Measurements from ENCODE around the gene HECTD2.
"Not testable (repeated sequence)": the region's sequence is repeated elsewhere in the genome, so short reads cannot be mapped to it uniquely, and the experiment has no call there.

The HECTD2 gene

GRCh38 chr10:91536111-91536510, 126.0 kb downstream of the HECTD2 start:
- H3K4me3 ChIP-seq (ENCODE audit: low read depth, low read length), result no peak overlapping the region

- no peak overlapping the region for H3K4me3 ChIP-seq (ENCODE audit: low read depth, low read length)
Measured at GRCh38 chr10:91536733-91537132, 126.6 kb downstream of the HECTD2 start.

GRCh38 chr10:91537614-91538383, 127.7 kb downstream of the HECTD2 start:
- no peak overlapping the region for H3K4me3 ChIP-seq (ENCODE audit: low read depth, low read length)

- no peak overlapping the region for H3K4me3 ChIP-seq (ENCODE audit: low read depth, low read length)
Measured at GRCh38 chr10:91539930-91540329, 129.8 kb downstream of the HECTD2 start.

GRCh38 chr10:91540733-91541132, 130.6 kb downstream of the HECTD2 start:
- no peak overlapping the region for H3K4me3 ChIP-seq (ENCODE audit: low read depth, low read length)

GRCh38 chr10:91541481-91541880, 131.3 kb downstream of the HECTD2 start:
- H3K4me3 ChIP-seq (ENCODE audit: low read depth, low read length), result no peak overlapping the region

GRCh38 chr10:91545384-91545783, 135.2 kb downstream of the HECTD2 start:
- H3K4me3 ChIP-seq (ENCODE audit: low read depth, low read length), result no peak overlapping the region

- no peak overlapping the region for H3K4me3 ChIP-seq (ENCODE audit: low read depth, low read length)
Measured at GRCh38 chr10:91545838-91546237, 135.7 kb downstream of the HECTD2 start.

- no peak overlapping the region for H3K4me3 ChIP-seq (ENCODE audit: low read depth, low read length)
Measured at GRCh38 chr10:91549262-91549661, 139.1 kb downstream of the HECTD2 start.

- no peak overlapping the region for H3K4me3 ChIP-seq (ENCODE audit: low read depth, low read length)
Measured at GRCh38 chr10:91550021-91550420, 139.9 kb downstream of the HECTD2 start.

- no peak overlapping the region for H3K4me3 ChIP-seq (ENCODE audit: low read depth, low read length)
Measured at GRCh38 chr10:91551856-91552255, 141.7 kb downstream of the HECTD2 start.

- H3K4me3 ChIP-seq (ENCODE audit: low read depth, low read length), result no peak overlapping the region
Measured at GRCh38 chr10:91552274-91553095, 142.3 kb downstream of the HECTD2 start.

GRCh38 chr10:91555455-91555854, 145.3 kb downstream of the HECTD2 start:
- H3K4me3 ChIP-seq (ENCODE audit: low read depth, low read length), result no peak overlapping the region

- H3K4me3 ChIP-seq (ENCODE audit: low read depth, low read length), result no peak overlapping the region
Measured at GRCh38 chr10:91556691-91557566, 146.8 kb downstream of the HECTD2 start.

GRCh38 chr10:91557651-91558111, 147.5 kb downstream of the HECTD2 start:
- H3K4me3 ChIP-seq (ENCODE audit: low read depth, low read length), result no peak overlapping the region

- H3K4me3 ChIP-seq (ENCODE audit: low read depth, low read length), result no peak overlapping the region
Measured at GRCh38 chr10:91558473-91558872, 148.3 kb downstream of the HECTD2 start.

GRCh38 chr10:91559169-91559568, 149.0 kb downstream of the HECTD2 start:
- no peak overlapping the region for H3K4me3 ChIP-seq (ENCODE audit: low read depth, low read length)

GRCh38 chr10:91559750-91560149, 149.6 kb downstream of the HECTD2 start:
- no peak overlapping the region for H3K4me3 ChIP-seq (ENCODE audit: low read depth, low read length)

- H3K4me3 ChIP-seq (ENCODE audit: low read depth, low read length), result not testable (repeated sequence)
Measured at GRCh38 chr10:91560827-91561226, 150.7 kb downstream of the HECTD2 start.

- H3K4me3 ChIP-seq (ENCODE audit: low read depth, low read length), result no peak overlapping the region
Measured at GRCh38 chr10:91562839-91563581, 152.9 kb downstream of the HECTD2 start.
